ENCODE results near the gene RPLP1.

The RPLP1 gene

GRCh38 chr15:69497076-69497475 is 44.5 kb downstream of the RPLP1 start:
- POLR2A ChIA-PET (ENCODE audit: low non-redundant PET), result no interaction called here
- CTCF ChIA-PET, result interaction anchor here (0.7 kb wide), 1 partner anchor 496 kb away, joined by 3 read pairs; no protein-coding TSS in a partner anchor
- no peak for TF ChIP-seq CTCF (conservative IDR thresholded peaks at IDR 0.05; ENCODE audit: low read depth)
- DNase-seq (ENCODE audit: low spot score), result no peak
- H3K27ac ChIP-seq, result no peak overlapping the region

GRCh38 chr15:69497667-69498066 is 45.0 kb downstream of the RPLP1 start:
- H3K27ac ChIP-seq, result no peak overlapping the region
- no peak for TF ChIP-seq CTCF (conservative IDR thresholded peaks at IDR 0.05; ENCODE audit: low read depth)
- POLR2A ChIA-PET (ENCODE audit: low non-redundant PET), result no interaction called here
- DNase-seq (ENCODE audit: low spot score), result no peak
- CTCF ChIA-PET, result interaction anchor here (0.5 to 0.7 kb wide), 2 partner anchors 113 to 495 kb away, joined by 3 to 4 read pairs; no protein-coding TSS in a partner anchor

- DNase-seq (ENCODE audit: low spot score), result no peak
- no peak overlapping the region for H3K27ac ChIP-seq
- ChIA-PET POLR2A (ENCODE audit: low non-redundant PET) (no interaction called here), CTCF (interaction anchor here (0.5 to 0.8 kb wide), 3 partner anchors 36 to 286 kb away, joined by 3 to 4 read pairs (median 4); no protein-coding TSS in a partner anchor)
- no peak for TF ChIP-seq CTCF (conservative IDR thresholded peaks at IDR 0.05; ENCODE audit: low read depth)
Observed at GRCh38 chr15:69498282-69498681, 45.7 kb downstream of the RPLP1 start.

GRCh38 chr15:69498987-69499386 is 46.4 kb downstream of the RPLP1 start:
- ChIA-PET POLR2A (ENCODE audit: low non-redundant PET) (no interaction called here), CTCF (interaction anchor here (0.7 to 0.8 kb wide), 2 partner anchors 37 to 286 kb away, joined by 3 to 4 read pairs; no protein-coding TSS in a partner anchor)
- DNase-seq (ENCODE audit: low spot score), result no peak
- no peak for TF ChIP-seq CTCF (conservative IDR thresholded peaks at IDR 0.05; ENCODE audit: low read depth)
- H3K27ac ChIP-seq, result no peak overlapping the region

- POLR2A ChIA-PET (ENCODE audit: low non-redundant PET), result no interaction called here
Observed at GRCh38 chr15:69499521-69500211, 47.0 kb downstream of the RPLP1 start.

GRCh38 chr15:69500339-69500738 is 47.7 kb downstream of the RPLP1 start:
- TF ChIP-seq CTCF (conservative IDR thresholded peaks at IDR 0.05; ENCODE audit: low read depth), result no peak
- CTCF ChIA-PET, result interaction anchor here (0.6 kb wide), 1 partner anchor 97 kb away, joined by 3 read pairs; no protein-coding TSS in a partner anchor
- DNase-seq (ENCODE audit: low spot score), result no peak
- POLR2A ChIA-PET (ENCODE audit: low non-redundant PET), result no interaction called here
- H3K27ac ChIP-seq, result no peak overlapping the region

More at GRCh38 chr15:69499521-69500211, 47.0 kb downstream of the RPLP1 start:
- no peak overlapping the region for H3K27ac ChIP-seq
- TF ChIP-seq CTCF (conservative IDR thresholded peaks at IDR 0.05; ENCODE audit: low read depth), result no peak
- CTCF ChIA-PET, result no interaction called here
- DNase-seq (ENCODE audit: low spot score), result no peak

Measured in RWPE1 (cell line).